DND-41 (cell line): Measurements from ENCODE around the gene NEDD4L.

Experiments used
- ATAC-seq: fragments of 200-7000 bp; cut with Tn5 transposase; 3 replicates; pipeline ENCODE4 v1.9.1; 2021; ENCODE audit warnings: low read depth; ENCODE audit not compliant: insufficient read depth
- DNase-seq: peaks from one replicate; pipeline ENCODE4 v3.0.0-alpha.2; 2020
- H2AFZ ChIP-seq: 2 replicates; pipeline ENCODE4 v1.6.0; 2012; ENCODE audit warnings: low read depth, low read length
- H3K27ac ChIP-seq: 2 replicates; pipeline ENCODE4 v1.5.1; 2012; ENCODE audit warnings: low read length, inconsistent platforms
- H3K27me3 ChIP-seq: fragments of 200-600 bp; sonication (generic); 2 replicates; pipeline ENCODE4 v1.6.0; 2012; ENCODE audit warnings: low read length, mild to moderate bottlenecking, inconsistent platforms; ENCODE audit not compliant: insufficient read depth, poor library complexity
- H3K36me3 ChIP-seq: 2 replicates; pipeline ENCODE4 v1.5.1; 2012; ENCODE audit warnings: low read length, inconsistent platforms; ENCODE audit not compliant: insufficient read depth
- H3K4me1 ChIP-seq: 2 replicates; pipeline ENCODE4 v1.5.1; 2012; ENCODE audit warnings: mild to moderate bottlenecking, low read length; ENCODE audit not compliant: insufficient read depth
- H3K4me2 ChIP-seq: 2 replicates; pipeline ENCODE4 v1.6.0; 2012; ENCODE audit warnings: mild to moderate bottlenecking, moderate library complexity, low read length, inconsistent platforms; ENCODE audit not compliant: insufficient read depth
- H3K4me3 ChIP-seq, 2 experiments: fragments of 200-600 bp in 1 of 2; shearing (Covaris generic) in 1 of 2; 2 replicates each; pipeline ENCODE4 v1.5.1; 2012 to 2016; ENCODE audit warnings: inconsistent platforms in 2 of 2, low read length in 2 of 2, mild to moderate bottlenecking in 2 of 2, low read depth in 1 of 2, moderate library complexity in 1 of 2
- H3K79me2 ChIP-seq: 2 replicates; pipeline ENCODE4 v1.6.0; 2012; ENCODE audit warnings: low read length, inconsistent platforms; ENCODE audit not compliant: insufficient read depth
- H3K9ac ChIP-seq: 2 replicates; pipeline ENCODE4 v1.6.0; 2012; ENCODE audit warnings: low read depth, mild to moderate bottlenecking, inconsistent platforms, low read length, moderate library complexity
- H3K9me3 ChIP-seq: 2 replicates; pipeline ENCODE4 v1.5.1; 2012; ENCODE audit warnings: low read length, moderate library complexity, mild to moderate bottlenecking, inconsistent platforms; ENCODE audit not compliant: insufficient read depth, severe bottlenecking
- H4K20me1 ChIP-seq: 2 replicates; pipeline ENCODE4 v1.6.0; 2012; ENCODE audit warnings: low read length; ENCODE audit not compliant: insufficient read depth
- CTCF ChIP-seq: IDR thresholded peaks from 2 replicates; pipeline ENCODE4 v1.5.1; 2012; ENCODE audit warnings: borderline replicate concordance, low read length, moderate library complexity, mild to moderate bottlenecking; ENCODE audit not compliant: poor library complexity, severe bottlenecking; ENCODE audit errors: extremely low read depth
- EZH2 ChIP-seq: IDR thresholded peaks from 3 replicates; pipeline ENCODE4 v1.6.1; 2012; ENCODE audit warnings: borderline replicate concordance, low read depth, mild to moderate bottlenecking, moderate library complexity, low read length, inconsistent platforms; ENCODE audit not compliant: severe bottlenecking

The NEDD4L gene

GRCh38 chr18:58367425-58368140 is 323.6 kb downstream of the NEDD4L start:
- Histone ChIP-seq H3K79me2 (no peaks in the 10 kb centered on the region), H3K4me3 (no peak overlapping the region), H3K4me2 (no peak overlapping the region), H3K9ac (no peak overlapping the region), H3K27ac (no peak overlapping the region), H3K4me1 (no peaks in the 10 kb centered on the region), H4K20me1 (no peaks in the 10 kb centered on the region), H3K27me3 (no peaks in the 10 kb centered on the region), H3K9me3 (no peaks in the 10 kb centered on the region), H3K36me3 (no peaks in the 10 kb centered on the region), H2AFZ (no peak overlapping the region)
- no peak for ATAC-seq
- no peak for DNase-seq
- TF ChIP-seq EZH2 (no peak), CTCF (no peak)

GRCh38 chr18:58369616-58370015 is 325.6 kb downstream of the NEDD4L start:
- no peaks in the 10 kb centered on the region for H3K79me2 ChIP-seq
- TF ChIP-seq CTCF (no peak), EZH2 (no peak)
- H3K9me3 ChIP-seq: no peaks in the 10 kb centered on the region
- no peaks in the 10 kb centered on the region for H3K36me3 ChIP-seq
- DNase-seq: no peak
- H3K4me3 ChIP-seq: no peak overlapping the region
- no peak overlapping the region for H3K4me2 ChIP-seq
- H4K20me1 ChIP-seq: no peaks in the 10 kb centered on the region
- H3K4me1 ChIP-seq: no peaks in the 10 kb centered on the region
- ATAC-seq: no peak
- H3K27me3 ChIP-seq: no peaks in the 10 kb centered on the region
- no peak overlapping the region for H3K9ac ChIP-seq
- H2AFZ ChIP-seq: no peak overlapping the region
- H3K27ac ChIP-seq: no peak overlapping the region

- Histone ChIP-seq H3K4me3 (no peak overlapping the region), H2AFZ (no peak overlapping the region), H3K9ac (no peak overlapping the region), H3K36me3 (no peaks in the 10 kb centered on the region), H3K27me3 (no peaks in the 10 kb centered on the region), H3K4me1 (no peaks in the 10 kb centered on the region), H3K79me2 (no peaks in the 10 kb centered on the region), H3K4me2 (no peak overlapping the region), H4K20me1 (no peaks in the 10 kb centered on the region), H3K9me3 (no peaks in the 10 kb centered on the region), H3K27ac (no peak overlapping the region)
- ATAC-seq: no peak
- no peak for DNase-seq
- TF ChIP-seq EZH2: no peak
- TF ChIP-seq CTCF: no peak
These were observed 326.1 kb downstream of the NEDD4L start for GRCh38 chr18:58370038-58370580.
